HepG2 (cell line): Measurements from ENCODE around the gene STARD10. TPM values are rescaled to one million over a fixed set of nuclear protein-coding genes. Genes with fewer than 3 reads are reported as not detected.
A peak's percentile ranks its signal among the peaks of the same experiment; 100 is the strongest.

ENCODE experiments used
- AGO2 ChIP-seq: fragments of 200-400 bp; formaldehyde crosslinking; optimal IDR thresholded peaks from 2 replicates; pipeline ENCODE3; 2017; ENCODE audit warnings: mild to moderate bottlenecking, low read depth, low read length, moderate library complexity
- CC2D1A ChIP-seq: sonication (generic); formaldehyde crosslinking; IDR thresholded peaks from 2 replicates; pipeline ENCODE4 v1.8.1; 2023; ENCODE audit warnings: mild to moderate bottlenecking, missing genetic modification reagents
- ELF4 ChIP-seq: sonication (generic); formaldehyde crosslinking; IDR thresholded peaks from 2 replicates; pipeline ENCODE4 v1.5.0; 2020; ENCODE audit warnings: missing genetic modification reagents, mild to moderate bottlenecking, moderate library complexity, borderline replicate concordance
- HOXA3 ChIP-seq: sonication (generic); formaldehyde crosslinking; IDR thresholded peaks from 2 replicates; pipeline ENCODE4 v1.5.0; 2020; ENCODE audit warnings: missing genetic modification reagents
- NR1H2 ChIP-seq: sonication (generic); formaldehyde crosslinking; IDR thresholded peaks from 2 replicates; pipeline ENCODE4 v1.8.1; 2022; ENCODE audit warnings: low read depth, missing genetic modification reagents, borderline replicate concordance
- RBFOX2 ChIP-seq: fragments of 200-400 bp; formaldehyde crosslinking; IDR thresholded peaks from 2 replicates; pipeline ENCODE4 v1.6.1; 2017; ENCODE audit warnings: low read depth, mild to moderate bottlenecking, low read length
- SKI ChIP-seq: fragments of 450-650 bp; IDR thresholded peaks from one replicate; pipeline ENCODE4 v1.6.1; 2018; ENCODE audit warnings: mild to moderate bottlenecking; ENCODE audit not compliant: partially characterized antibody
- ZBTB1 ChIP-seq: sonication (generic); formaldehyde crosslinking; IDR thresholded peaks from 2 replicates; pipeline ENCODE4 v1.4.0; 2020; ENCODE audit warnings: missing genetic modification reagents, borderline replicate concordance
- ZBTB21 ChIP-seq: sonication (generic); formaldehyde crosslinking; IDR thresholded peaks from 2 replicates; pipeline ENCODE4 v1.4.0; 2020; ENCODE audit warnings: missing genetic modification reagents
- ZFP1 ChIP-seq: IDR thresholded peaks from 2 replicates; pipeline ENCODE4 v1.6.1; 2016
- ZNF34 ChIP-seq: sonication (generic); formaldehyde crosslinking; IDR thresholded peaks from 2 replicates; pipeline ENCODE4 v1.4.0; 2020; ENCODE audit warnings: mild to moderate bottlenecking, missing genetic modification reagents, borderline replicate concordance
- ZNF441 ChIP-seq: sonication (generic); formaldehyde crosslinking; IDR thresholded peaks from 2 replicates; pipeline ENCODE4 v1.7.0; 2021; ENCODE audit warnings: missing genetic modification reagents, borderline replicate concordance
- ZNF468 ChIP-seq: sonication (generic); formaldehyde crosslinking; IDR thresholded peaks from 2 replicates; pipeline ENCODE4 v1.8.0; 2022; ENCODE audit warnings: mild to moderate bottlenecking, moderate library complexity, missing genetic modification reagents
- ZNF619 ChIP-seq: sonication (generic); formaldehyde crosslinking; IDR thresholded peaks from 2 replicates; pipeline ENCODE4 v1.4.0; 2020; ENCODE audit warnings: mild to moderate bottlenecking, missing genetic modification reagents
- polyA plus RNA-seq, 8 experiments: library from polyadenylated mRNA; depleted of rRNA in 3 of 8; stranded (reverse) in 7 of 8; unstranded in 1 of 8; fragments of >200 nt; fragmentation: Illumina TruSeq in 4 of 8; extraction: Trizol in 4 of 8; gene quantifications; 2 replicates each; pipeline versions ENCODE4 v1.2.1 to v1.2.3, GENCODE V29; 2011 to 2016; ENCODE audit warnings: low read depth in 4 of 8, missing spikeins in 1 of 8, mixed read lengths in 1 of 8; ENCODE audit not compliant: insufficient read depth in 1 of 8
- total RNA-seq, 5 experiments: library from RNA; depleted of rRNA; stranded (reverse); fragments of >200 nt; fragmentation: Illumina TruSeq; extraction: Trizol; gene quantifications; 2 replicates each; pipeline ENCODE4 v1.2.3, GENCODE V29; 2016; ENCODE audit warnings: low read depth in 1 of 5
- TF ChIP-seq, protein P1 (sequence below): sonication (generic); formaldehyde crosslinking; IDR thresholded peaks from 2 replicates; pipeline ENCODE4 v1.5.1; 2020; ENCODE audit warnings: missing genetic modification reagents, mild to moderate bottlenecking, borderline replicate concordance
- TF ChIP-seq, protein P2 (sequence below): sonication (generic); formaldehyde crosslinking; IDR thresholded peaks from 2 replicates; pipeline ENCODE4 v1.8.1; 2023; ENCODE audit warnings: mild to moderate bottlenecking, inconsistent platforms, moderate library complexity, missing genetic modification reagents, borderline replicate concordance
- TF ChIP-seq, protein P3 (sequence below): IDR thresholded peaks from 2 replicates; pipeline ENCODE4 v1.6.1; 2016
- TF ChIP-seq, protein P4 (sequence below): sonication (generic); formaldehyde crosslinking; IDR thresholded peaks from 2 replicates; pipeline ENCODE4 v1.4.0; 2020; ENCODE audit warnings: missing genetic modification reagents, borderline replicate concordance
- TF ChIP-seq, protein P5 (sequence below): sonication (generic); formaldehyde crosslinking; conservative IDR thresholded peaks from 2 replicates; pipeline ENCODE4 v1.8.0; 2022; ENCODE audit warnings: low read depth, missing genetic modification reagents

The STARD10 gene
- total and polyA plus RNA-seq, 2 of the 13 experiments (the other 11 are each of a cell fraction or from before 2014, with no cell fraction given), result 260 to 341 TPM

DNA sequence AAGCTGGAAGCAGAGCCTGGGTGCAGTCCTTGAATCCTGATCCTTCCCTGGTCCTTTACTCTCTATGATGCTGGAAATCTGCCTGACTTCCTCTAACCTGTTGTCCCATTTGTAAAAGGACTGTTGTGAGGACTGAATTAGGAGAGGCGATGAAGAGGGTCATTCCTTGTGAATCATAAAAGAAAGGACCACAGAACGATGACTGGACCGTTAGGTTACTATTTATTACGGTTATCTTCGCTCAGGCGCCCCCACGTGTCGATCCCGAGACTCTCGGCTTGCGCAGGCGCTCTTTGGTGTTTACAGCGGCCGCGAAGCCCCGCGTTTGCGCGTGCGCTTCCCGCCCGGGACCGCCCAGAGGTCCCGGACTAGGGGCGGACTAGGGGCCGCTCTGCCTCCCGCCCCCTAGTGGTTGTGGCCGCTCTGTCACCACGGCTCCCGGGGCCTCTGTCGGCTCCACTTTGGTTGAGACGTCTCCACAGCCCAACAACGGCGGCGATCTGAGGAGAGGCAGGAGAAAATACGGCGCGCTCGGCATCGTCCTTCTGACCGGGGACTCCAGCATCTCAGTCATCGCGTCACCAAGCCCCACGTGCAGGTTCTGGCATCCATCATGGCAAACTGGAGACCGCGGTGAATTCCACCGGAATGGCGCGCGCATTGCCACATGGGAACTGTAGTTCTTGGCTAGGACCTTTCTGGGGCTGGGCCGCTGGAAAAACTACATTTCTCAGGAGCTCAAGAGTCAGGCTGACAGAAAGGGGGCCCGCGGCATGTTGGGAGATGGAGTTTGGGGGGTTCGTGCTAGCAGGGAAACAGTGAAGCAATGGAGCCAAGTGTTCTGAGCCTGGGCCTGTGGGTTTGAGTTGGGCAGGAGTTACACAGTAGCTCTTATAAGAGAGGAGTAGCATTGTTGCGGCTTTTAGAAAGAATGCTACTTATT, at the start of gene STARD10 (continued):
- TF ChIP-seq ZNF619 (CRISPR knock-in tag), result peak; percentile 79
- TF ChIP-seq HOXA3, result peak; percentile 84
- TF ChIP-seq ZBTB1 (CRISPR knock-in tag), result no peak
- TF ChIP-seq ZFP1 (CRISPR knock-in tag), result no peak
- TF ChIP-seq, protein P1, sequence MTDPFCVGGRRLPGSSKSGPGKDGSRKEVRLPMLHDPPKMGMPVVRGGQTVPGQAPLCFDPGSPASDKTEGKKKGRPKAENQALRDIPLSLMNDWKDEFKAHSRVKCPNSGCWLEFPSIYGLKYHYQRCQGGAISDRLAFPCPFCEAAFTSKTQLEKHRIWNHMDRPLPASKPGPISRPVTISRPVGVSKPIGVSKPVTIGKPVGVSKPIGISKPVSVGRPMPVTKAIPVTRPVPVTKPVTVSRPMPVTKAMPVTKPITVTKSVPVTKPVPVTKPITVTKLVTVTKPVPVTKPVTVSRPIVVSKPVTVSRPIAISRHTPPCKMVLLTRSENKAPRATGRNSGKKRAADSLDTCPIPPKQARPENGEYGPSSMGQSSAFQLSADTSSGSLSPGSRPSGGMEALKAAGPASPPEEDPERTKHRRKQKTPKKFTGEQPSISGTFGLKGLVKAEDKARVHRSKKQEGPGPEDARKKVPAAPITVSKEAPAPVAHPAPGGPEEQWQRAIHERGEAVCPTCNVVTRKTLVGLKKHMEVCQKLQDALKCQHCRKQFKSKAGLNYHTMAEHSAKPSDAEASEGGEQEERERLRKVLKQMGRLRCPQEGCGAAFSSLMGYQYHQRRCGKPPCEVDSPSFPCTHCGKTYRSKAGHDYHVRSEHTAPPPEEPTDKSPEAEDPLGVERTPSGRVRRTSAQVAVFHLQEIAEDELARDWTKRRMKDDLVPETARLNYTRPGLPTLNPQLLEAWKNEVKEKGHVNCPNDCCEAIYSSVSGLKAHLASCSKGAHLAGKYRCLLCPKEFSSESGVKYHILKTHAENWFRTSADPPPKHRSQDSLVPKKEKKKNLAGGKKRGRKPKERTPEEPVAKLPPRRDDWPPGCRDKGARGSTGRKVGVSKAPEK (CRISPR knock-in tag), result no peak
- TF ChIP-seq ELF4 (CRISPR knock-in tag), result no peak; the same call in 1 of the 2 replicates
- peak; percentile 72 for TF ChIP-seq RBFOX2
- no peak for TF ChIP-seq ZNF468
- no peak for TF ChIP-seq CC2D1A (CRISPR knock-in tag)
- TF ChIP-seq, protein P2, sequence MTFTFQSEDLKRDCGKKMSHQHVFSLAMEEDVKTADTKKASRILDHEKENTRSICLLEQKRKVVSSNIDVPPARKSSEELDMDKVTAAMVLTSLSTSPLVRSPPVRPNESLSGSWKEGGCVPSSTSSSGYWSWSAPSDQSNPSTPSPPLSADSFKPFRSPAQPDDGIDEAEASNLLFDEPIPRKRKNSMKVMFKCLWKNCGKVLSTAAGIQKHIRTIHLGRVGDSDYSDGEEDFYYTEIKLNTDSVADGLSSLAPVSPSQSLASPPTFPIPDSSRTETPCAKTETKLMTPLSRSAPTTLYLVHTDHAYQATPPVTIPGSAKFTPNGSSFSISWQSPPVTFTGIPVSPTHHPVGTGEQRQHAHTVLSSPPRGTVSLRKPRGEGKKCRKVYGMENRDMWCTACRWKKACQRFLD (CRISPR knock-in tag), result no peak
- TF ChIP-seq ZNF34, result no peak
- TF ChIP-seq ZNF441 (CRISPR knock-in tag), result peak; percentile 80
- TF ChIP-seq AGO2, result peak; percentile 71
- TF ChIP-seq, protein P3, sequence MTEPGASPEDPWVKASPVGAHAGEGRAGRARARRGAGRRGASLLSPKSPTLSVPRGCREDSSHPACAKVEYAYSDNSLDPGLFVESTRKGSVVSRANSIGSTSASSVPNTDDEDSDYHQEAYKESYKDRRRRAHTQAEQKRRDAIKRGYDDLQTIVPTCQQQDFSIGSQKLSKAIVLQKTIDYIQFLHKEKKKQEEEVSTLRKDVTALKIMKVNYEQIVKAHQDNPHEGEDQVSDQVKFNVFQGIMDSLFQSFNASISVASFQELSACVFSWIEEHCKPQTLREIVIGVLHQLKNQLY (CRISPR knock-in tag), result no peak; the same call in 1 of the 2 replicates
- no peak for TF ChIP-seq ZBTB21
- peak; percentile 11 for TF ChIP-seq SKI
- TF ChIP-seq NR1H2, result no peak
- TF ChIP-seq, protein P4, sequence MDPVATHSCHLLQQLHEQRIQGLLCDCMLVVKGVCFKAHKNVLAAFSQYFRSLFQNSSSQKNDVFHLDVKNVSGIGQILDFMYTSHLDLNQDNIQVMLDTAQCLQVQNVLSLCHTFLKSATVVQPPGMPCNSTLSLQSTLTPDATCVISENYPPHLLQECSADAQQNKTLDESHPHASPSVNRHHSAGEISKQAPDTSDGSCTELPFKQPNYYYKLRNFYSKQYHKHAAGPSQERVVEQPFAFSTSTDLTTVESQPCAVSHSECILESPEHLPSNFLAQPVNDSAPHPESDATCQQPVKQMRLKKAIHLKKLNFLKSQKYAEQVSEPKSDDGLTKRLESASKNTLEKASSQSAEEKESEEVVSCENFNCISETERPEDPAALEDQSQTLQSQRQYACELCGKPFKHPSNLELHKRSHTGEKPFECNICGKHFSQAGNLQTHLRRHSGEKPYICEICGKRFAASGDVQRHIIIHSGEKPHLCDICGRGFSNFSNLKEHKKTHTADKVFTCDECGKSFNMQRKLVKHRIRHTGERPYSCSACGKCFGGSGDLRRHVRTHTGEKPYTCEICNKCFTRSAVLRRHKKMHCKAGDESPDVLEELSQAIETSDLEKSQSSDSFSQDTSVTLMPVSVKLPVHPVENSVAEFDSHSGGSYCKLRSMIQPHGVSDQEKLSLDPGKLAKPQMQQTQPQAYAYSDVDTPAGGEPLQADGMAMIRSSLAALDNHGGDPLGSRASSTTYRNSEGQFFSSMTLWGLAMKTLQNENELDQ (CRISPR knock-in tag), result no peak
- TF ChIP-seq, protein P5, sequence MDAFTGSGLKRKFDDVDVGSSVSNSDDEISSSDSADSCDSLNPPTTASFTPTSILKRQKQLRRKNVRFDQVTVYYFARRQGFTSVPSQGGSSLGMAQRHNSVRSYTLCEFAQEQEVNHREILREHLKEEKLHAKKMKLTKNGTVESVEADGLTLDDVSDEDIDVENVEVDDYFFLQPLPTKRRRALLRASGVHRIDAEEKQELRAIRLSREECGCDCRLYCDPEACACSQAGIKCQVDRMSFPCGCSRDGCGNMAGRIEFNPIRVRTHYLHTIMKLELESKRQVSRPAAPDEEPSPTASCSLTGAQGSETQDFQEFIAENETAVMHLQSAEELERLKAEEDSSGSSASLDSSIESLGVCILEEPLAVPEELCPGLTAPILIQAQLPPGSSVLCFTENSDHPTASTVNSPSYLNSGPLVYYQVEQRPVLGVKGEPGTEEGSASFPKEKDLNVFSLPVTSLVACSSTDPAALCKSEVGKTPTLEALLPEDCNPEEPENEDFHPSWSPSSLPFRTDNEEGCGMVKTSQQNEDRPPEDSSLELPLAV (CRISPR knock-in tag), result no peak
